Measurements from ENCODE around the gene CHERP. TPM values are rescaled to one million over a fixed set of nuclear protein-coding genes. Genes with fewer than 3 reads are reported as not detected.
"Not testable (repeated sequence)": the region's sequence is repeated elsewhere in the genome, so short reads cannot be mapped to it uniquely, and the experiment has no call there.

The CHERP gene
- total RNA-seq, 1 donor from 2014 or later = 4.4 TPM

DNA sequence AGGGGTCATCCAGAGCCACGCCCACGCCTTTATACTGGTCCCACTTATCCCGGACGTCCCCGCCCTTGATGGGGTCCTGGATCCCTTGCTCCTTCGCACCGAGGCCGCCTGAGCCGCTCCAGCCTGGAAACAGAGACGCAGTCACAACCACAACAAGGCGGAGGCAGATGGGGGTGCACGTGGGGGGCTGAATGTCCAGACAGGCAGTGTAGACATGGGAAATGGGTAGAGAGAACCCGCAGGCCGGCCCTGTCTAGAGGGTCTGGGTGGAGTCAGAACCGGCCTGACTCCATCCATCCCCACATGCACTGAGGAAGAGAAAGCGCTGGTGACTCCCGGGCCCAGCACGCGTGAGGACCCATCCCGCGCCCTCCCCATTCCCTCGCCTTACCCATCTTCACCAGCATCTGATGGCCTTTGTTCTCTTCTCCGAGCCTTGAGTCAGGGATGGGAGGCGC lies 23.0 kb downstream of the CHERP start:
- no peak for DNase-seq

DNA sequence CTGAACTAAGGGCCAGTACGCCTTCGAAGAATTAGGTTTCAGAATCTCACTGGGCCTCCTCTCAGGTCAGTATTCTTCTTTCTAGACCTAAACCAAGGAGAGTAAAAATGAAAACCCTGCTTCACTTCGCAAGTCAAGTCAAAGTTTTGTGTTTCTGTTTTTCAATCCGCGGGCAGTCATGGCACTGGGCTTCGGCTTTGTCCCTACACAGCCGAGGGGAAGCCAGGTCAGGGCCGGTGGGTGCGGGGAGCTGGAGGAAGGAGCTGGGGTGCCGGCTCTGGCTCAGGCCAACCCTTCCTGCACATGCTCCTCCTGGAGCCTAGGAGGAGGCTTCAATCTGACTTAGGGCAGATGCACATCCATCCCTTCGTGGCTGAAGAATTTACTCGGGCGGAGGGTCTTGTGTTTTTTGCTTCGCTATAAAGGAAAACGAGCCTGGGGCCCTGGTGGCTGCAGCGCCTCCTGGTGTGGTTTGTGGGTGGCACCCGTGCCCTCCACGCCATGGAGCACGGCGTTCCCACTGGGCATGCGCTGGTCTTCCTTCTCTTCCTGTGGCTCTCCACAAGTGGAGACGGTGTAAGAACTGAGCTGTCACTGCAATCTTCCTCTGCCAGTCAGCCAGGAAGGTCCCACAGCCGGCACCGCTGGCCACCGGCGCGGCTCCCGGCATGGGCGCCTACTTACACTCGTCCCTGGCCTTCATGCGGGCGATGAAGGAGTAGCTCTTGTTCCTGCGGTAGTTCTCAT lies 23.6 kb downstream of the CHERP start:
- no peak for DNase-seq

DNA sequence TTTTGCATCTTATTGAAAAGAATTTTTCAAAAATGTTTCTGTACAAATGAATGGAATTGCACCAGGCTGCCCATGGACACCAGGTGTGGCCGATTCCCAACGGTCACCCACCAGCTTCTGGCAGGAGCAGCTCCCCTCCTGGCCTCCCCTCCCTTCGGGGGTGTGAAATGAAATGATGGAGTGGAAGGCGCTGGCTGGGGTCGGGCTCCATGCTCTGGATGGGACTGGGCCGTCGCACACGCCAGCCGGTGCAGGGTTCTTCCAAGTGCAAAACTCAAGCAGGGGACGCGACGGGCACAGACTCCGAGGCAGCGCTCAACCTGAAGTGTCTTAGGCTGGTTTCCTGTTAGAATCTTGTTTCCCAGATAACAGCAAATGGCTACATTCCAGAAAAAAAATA lies 24.2 kb downstream of the CHERP start:
- DNase-seq = no peak

DNA sequence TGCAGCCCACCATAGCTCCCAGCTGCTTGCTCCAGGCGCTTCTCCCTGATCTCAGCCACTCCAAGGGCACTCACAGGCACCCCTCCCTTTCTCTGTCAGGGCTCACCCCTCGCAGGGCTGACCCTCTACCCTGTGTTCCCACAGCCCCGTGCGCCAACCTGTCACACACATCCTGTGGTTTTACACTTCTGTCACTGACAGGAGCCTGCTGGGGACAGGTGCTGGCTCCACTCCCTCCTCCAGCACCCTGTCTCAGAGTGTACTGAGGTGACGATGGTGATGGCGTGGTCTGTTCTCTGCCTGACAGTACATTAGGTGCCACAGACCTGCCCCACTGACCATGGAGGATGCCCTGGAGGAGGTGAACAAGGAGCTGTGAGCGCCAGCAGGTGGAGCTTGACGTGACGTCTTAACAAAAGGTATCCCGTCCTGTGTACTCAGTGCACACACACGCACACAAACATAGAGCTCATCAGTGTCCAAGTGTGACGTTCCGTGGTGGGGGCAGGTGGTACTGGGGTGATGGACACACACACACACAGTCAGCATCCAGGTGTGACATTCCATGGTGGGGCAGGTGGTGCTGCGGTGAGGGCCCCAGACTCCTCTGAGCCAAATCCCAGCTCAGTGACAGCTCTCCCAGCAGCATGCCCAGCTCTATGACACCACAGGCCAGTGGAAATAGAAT lies 25.2 kb downstream of the CHERP start:
- DNase-seq = no peak

DNA sequence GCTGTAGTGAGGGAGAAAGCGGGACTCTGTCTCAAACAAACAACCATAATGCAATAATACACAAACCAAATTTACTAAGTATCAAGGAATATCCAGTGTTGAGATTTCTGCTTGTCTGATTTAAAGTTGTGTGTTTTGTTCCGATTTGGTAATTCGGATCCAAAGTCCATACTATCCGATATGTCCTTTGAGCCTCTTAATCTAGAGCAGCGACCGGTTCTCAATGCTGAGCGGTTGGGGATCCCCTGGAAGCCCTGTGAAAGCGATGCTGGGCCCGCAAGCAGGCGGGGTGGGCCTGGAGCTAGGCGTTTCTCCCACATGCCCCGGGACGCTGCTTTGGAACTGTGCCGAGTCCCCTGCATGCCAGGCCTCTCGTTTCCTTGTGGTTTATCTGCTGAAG lies 25.9 kb downstream of the CHERP start:
- no peak for DNase-seq

DNA sequence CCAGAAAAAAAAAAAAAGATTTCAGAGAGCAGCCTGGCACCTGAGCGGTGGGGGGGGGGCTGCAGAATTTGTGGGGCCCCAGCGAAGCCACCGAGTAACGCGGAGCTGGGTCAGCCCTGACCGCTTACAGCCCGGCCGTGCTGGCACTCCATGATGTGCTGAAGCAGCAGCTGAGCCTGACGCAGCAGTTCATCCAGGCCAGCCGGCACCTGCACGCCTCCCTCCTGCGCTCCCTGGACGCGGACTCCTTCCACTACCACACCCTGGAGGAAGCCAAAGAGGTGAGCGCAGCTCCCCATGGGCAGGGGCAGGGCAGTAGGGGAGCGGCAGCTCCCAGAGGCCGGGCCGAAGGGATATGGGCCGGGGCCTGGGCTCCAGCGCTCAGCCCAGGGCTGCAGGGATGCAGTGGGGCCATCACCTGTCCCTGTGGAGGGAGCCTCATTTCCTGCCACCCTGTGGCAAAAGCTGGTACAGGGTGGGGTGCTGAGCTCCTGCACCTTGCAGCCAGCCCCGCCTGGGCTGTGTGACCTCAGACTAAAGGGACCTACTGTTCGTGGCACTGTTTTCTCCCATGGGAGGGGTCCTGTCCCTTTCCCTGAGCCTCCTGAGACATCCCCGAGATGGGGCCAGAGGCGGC lies 27.7 kb downstream of the CHERP start:
- no peak for DNase-seq

DNA sequence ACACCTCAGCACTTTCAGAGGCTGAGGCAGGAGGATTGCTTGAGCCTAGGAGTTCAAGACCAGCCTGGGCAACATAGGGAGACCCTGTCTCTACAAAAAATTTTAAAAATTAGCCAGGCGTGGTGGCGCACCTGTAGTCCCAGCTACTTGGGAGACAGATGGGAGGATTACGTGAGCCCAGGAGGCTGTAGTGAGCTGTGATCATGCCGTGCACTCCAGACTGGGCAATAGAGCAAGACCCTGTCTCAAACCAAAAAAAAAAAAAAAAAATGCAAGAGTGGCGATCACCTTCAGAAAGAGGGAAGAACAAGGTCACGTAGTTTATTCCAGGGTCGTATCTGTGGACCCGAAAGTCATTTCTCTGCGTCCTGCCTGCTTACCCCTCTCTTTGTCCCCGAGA lies 29.6 kb downstream of the CHERP start:
- DNase-seq = not testable (repeated sequence)

DNA sequence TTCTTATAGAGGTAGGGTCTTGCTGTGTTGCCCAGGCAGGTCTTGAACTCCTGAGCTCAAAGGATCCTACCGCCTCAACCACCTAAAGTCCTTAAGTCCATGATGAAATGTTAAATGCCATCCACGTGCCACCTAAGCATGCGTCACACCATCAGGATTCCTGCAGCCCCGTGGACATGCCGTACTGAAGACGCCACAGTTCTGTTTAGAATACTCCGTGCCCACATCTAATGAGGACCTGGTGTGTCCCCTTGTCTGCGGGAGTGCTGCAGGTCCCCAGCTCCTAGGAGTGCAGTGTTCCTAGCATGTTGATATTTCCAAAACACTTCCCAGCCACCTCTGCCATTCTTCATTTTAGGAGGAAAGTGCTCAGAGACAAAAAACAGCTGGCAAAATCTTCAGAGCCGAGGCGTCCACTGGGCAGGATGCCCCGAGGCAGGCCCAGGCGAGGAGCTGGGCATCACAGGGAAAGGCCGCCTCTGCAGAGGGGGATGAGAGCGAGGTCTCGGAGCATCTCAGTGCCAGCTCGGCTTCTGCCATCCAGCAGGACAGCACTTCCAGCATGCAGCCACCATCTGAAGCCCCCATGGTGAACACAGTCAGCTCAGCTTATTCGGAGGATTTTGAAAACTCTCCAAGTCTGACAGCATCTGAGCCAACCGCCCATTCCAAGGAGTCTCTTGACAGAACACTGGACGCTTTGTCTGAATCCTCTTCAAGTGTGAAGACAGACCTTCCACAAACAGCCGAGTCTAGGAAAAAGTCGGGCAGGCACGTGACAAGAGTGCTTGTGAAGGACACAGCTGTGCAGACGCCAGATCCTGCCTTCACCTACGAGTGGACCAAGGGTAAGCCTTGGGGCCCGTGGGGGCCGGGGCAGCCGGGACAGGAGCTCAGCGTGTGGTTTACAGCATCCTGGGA lies 32.8 kb downstream of the CHERP start:
- peak; percentile 63 for DNase-seq

DNA sequence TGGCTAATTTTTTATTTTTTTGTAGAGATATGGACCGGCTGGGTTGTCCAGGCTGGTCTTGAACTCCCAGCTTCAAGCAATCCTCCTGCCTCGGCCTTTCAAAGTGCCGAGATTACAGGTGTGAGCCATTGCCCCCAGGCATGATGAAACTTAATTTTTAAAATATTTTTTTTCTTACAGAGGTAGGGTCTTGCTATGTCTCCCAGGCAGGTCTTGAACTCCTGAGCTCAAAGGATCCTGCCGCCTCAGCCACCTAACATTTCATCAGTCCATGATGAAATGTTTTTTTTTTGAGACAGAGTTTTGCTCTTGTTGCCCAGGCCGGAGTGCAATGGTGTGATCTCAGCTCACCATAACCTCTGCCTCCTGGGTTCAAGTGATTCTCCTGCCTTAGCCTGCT lies 33.7 kb downstream of the CHERP start:
- DNase-seq = no peak

DNA sequence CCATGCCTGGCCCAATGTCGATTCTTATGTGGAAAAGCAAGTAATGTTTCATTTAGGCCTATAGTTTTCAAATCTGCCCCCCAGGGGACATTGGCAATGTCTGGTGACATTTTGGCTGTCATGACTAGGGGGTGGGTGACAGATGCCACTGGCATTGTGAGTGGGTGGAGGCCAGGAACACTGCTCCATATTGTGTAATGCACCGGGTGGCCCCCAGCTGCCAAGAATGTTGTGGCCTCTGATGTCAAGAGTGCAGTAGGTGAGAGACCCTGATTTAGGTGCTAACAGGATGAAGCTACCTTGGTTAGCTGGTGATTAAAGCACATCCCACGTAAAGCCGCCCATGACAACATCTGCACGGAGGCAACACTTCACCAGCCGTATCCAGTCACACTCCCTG lies 35.3 kb downstream of the CHERP start:
- DNase-seq = no peak

DNA sequence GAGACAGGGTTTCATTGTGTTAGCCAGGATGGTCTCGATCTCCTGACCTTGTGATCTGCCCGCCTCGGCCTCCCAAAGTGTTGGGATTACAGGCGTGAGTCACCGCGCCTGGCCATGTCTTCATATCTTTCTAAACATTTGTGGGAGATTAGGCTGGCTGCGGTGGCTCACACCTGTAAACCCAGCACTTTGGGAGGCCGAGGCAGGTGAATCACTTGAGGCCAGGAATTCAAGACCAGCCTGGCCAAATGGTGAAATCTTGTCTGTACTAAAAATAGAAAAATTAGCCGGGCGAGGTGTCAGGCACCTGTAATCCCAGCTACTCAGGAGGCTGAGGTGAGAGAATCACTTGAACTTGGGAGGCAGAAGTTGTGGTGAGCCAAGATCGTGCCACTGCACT lies 36.1 kb downstream of the CHERP start:
- not testable (repeated sequence) for DNase-seq

DNA sequence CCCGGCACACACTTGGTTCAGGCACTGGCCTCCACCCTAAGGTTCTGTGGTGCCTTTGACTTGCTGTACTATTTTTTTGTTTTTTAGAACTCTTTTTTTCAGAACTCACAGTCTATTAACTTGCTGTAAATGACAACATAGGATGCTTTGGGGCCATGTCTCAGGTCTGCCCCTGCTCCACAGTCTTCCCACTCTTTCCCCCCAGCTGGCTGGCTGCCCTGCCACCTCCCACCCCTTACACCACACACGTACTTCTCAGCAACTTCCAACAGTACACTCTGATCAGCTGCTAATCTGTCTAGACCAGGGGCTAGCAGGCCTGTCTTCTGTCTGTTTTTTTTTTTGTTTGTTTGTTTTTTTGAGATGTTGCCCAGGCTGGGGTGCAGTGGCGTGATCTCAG lies 38.0 kb downstream of the CHERP start:
- DNase-seq = no peak

DNA sequence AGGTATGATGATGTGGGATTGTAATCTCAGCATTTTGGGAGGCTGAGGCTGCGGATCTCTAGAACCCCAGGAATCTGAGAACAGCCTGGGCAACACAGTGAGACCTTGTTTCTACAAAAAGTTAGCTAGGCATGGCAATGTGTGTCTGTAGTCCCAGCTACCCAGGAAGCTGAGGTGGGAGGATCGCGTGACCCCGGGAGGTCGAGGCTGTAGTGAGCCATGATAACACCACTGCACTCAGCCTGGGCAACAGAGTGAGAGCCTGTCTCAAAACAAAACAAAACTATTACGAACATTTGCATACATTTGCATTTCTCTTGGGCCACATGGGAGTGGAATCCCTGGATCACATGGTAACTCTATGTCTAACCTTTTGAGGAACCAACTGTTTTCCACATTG lies 44.4 kb downstream of the CHERP start:
- no peak for DNase-seq

DNA sequence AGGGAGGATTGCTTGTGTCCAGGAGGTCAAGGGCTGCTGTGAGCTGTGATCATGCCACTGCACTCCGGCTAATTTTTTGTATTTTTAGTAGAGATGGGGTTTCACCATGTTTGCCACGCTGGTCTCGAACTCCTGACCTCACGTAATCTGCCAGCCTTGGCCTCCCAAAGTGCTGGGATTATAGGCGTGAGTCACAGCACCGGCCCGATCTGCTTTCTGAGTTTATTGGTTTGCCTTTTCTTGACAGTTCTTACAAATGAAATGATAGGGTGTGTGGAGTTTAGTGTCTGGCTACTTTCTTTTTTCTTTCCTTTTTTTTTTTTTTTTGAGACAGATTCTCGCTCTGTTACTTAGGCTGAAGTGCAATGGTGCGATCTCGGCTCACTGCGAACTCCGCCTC lies 45.2 kb downstream of the CHERP start:
- no peak for DNase-seq

DNA sequence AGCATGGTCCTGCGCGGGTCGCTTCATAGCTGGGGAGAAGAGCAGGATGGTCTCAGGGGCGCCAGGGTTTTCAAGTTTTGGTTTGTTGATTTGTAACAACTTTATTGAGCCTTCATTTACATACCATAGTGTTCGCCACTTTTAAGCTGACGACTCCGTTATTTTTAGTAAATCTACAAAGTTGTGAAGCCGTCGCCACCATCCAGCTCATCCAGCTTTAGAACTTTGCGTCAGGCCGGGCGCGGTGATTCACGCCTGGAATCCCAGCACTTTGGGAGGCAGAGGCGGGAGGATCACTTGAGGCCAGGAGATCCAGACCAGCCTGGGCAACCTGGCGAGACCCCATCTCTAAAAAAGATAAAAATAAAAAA lies 45.6 kb downstream of the CHERP start:
- DNase-seq = peak; percentile 41

DNA sequence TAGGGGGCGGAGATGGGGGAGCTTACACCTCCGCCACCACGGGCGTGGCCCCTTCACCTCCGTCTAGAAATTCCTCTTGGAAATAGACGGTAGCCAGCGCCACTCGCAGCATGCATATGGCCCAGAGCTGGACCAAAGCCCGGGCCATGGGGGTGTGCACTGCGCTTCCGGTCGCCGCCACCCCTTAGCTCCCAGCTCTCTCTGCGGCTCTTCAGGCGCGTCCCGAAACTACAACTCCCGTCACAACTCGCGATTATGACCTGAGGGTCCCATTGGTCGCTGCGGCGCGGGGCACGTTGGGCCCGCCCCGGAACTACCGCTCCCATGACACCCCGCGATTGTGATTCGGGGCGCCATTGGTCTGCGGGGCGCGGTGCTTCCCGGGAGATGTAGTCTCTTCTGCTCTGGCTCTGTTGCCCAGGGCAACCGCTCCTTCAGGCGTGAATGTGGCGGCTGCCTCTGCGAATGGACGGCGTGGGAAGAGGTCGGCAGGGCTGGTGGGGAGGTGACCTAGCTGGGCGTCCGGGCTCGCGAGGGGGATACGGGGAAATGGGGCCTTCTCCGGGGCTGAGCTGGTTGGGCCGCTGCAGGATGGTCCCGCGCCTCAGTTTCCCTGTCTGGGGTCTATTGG lies 46.1 kb downstream of the CHERP start, which contains the start of the genes C19orf44 and CALR3:
TSS of gene C19orf44 (plus strand) at position 413 of the 631 bp plus-strand sequence. CDS start 4,399 bp downstream, outside the sequence.
TSS of gene CALR3 (minus strand) at position 186 of the 631 bp plus-strand sequence. CDS start at position 148, 38 bp downstream.
- DNase-seq = peak; percentile 98

DNA sequence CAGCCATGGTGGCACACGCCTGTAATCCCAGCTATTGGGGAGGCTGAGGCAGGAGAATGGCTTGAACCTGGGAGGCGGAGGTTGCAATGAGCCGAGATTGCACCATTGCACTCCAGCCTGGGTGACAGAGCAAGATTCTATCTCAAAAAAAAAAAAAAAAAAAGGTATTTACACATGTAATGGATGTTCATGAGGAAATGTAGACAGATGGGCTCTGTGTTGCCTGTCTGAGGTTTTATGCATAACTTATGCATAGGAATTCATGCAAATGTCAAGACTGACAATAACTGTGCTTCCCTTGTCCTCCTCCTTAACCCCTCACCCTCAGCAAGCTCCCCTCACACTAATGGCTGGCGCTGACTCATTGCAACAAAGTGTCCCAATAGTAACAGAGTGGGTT lies 55.8 kb downstream of the CHERP start:
- not testable (repeated sequence) for DNase-seq

DNA sequence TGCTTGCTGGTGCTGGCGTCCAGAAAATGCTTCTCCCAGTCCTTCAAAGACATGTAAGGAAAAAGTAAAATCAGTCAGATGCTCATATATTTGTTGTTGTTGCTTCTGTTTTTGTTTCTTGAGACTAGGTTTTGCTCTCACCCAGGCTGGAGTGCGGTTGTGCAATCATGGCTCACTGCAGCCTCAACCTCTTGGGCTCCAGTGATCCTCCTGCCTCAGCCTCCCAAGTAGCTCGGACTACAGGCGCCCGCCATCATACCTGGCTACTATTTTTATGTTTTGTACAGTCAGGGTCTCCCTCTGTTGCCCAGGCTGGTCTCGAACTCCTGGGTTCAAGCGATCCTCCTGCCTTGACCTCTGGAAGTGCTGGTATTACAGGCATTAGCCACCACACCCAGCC lies 59.5 kb downstream of the CHERP start:
- no peak for DNase-seq

DNA sequence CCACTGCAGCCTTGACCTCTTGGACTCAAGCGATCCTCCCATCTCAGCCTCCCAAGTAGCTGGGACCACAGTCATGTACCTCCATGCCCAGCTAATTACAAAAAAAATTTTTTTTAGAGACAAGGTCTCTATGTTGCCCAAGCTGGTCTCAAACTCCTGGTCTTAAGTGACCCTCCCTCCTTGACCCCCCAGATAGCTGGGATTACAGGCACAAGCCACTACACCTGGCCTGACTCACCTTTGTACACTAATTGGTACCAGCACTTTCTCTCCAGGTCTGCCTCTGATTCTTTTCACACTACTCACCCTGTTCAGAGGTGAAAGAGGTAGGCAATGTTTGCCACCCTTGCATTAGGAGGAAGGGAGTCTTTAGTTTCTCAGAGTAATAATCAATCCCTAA lies 64.9 kb downstream of the CHERP start:
- no peak for DNase-seq

DNA sequence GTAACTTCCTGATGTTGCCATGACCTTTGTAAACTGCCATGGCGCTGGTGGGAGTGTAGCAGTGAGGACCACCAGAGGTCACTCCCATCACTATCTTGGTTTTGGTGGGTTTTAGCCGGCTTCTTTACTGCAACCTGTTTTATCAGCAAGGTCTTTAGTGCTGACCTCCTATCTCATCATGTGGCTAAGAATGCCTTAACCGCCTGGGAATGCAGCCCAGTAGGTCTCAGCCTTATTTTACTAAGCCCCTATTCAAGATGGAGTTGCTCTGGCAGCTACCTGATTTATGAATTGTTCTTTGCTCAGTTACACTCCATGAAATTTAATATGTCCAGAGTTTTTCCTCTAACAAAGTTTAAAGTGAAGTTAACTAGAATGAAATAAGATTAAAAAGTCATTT lies 65.8 kb downstream of the CHERP start:
- no peak for DNase-seq

DNA sequence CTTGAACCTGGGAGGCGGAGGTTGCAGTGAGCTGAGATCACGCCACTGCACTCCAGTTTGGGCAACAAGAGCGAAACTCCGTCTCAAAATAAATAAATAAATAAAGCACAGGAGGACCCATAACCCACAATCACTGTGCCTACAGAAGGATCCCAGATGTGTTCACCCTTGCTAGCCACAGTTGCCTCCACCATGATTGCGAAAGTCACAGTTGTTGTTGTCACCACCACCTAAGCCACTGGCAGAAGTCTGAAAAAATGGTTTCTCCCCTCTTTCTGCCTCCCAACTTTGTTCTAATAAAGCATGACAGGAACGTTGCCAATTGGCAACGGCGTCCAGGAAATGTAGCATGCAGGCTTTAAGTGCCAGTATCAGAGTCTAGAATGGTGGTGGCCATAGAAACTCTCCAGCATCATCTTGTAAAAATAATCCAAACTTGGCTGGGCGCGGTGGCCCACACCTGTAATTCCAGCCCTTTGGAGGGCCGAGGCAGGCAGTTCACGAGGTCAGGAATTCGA lies 68.3 kb downstream of the CHERP start:
- DNase-seq = no peak

Data from occipital lobe (tissue), 2 donors.